GM18499 (cell line): Measurements from ENCODE around the gene BTBD9.

Experiments used
- ATAC-seq: cut with Tn5 transposase; IDR thresholded peaks from one replicate; pipeline ENCODE4 v1.9.1; 2021; ENCODE audit warnings: moderate number of reproducible peaks; ENCODE audit not compliant: insufficient read depth, unreplicated experiment

The BTBD9 gene

DNA sequence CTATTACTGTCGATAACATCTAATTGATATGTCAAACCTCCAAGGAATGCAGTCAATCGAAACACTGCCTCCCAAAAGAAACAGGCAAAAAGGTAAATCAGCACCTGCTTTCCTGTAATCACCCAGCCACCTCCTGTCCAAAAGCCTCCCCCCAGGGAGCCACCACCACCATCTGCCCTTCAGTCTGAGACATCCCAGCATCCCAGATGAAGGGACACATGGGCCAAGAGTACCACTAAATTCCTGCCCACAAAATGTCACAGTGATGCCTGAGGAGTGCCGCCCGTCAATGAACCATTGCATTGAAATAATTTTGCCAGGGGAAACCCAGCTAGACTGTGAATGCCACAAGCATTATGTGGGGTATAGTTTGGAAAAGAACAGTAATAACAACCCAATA, 418.5 kb downstream of the BTBD9 start:
- ATAC-seq = no peak

DNA sequence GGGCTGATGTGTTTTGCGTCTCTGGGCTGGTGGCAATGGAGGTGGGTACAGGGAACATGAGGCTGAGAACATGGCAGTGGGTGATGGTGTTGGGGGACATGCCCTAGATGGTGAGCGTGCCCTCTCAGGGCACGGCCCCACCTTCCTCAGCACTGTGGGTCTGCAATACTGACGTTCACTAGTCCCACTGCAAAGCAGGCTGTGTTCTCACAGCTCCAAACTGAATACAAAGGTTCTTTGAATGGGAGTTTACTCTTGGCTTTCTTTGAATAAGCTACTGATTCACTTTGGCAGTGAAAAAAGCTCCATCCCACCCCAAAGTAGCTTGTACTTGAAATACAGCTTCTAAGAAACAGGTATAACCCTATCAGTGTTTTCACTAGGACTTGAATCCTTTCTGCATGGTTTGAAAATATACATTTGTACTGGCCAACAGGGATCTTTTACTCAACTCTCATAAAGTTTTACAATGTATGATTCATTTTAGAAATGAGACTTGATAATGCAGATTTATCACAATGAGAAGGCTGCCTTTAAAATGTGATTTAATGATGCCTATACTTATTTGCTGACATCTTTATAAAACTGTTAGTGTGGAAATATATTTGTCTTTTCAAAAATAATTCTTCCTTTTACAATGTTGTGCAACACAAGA, 419.5 kb downstream of the BTBD9 start:
- ATAC-seq = no peak

DNA sequence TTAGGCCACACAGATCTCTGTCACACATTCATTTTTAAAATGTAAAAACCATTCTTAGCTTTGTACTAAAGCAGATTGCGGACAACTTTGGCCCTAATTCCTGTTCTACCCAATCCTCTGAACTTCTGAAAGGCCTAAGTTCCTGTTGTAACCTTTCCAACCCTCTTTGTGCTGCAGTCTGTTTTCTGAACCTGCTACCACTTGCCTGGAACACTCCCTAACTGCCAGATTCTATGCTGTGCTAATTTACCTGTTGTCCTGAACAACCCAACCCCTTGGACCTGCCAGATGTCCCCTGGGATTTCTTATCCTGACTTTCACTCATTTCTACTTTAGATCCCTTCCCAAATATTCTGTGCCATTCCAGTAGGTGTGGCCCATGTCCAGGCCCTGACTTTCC, 421.5 kb downstream of the BTBD9 start:
- ATAC-seq = no peak

DNA sequence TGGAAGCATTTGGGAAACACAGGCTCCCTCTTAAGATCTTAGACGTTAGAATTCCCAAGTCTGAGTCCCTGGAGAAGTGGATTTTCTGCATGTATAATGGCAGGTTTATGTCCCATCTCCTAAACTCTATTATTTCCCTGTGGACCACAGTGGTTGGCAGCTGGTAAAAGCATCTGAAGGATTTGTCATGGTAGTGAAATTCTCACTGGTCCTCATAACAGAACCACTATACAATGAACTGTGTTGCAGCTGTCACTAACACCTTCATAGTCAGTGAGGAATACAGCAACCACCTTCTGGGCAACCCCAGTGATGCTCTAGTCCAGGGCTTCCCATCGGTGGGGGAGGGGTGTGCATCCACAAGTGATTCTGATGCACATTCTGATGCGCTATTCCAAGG, 423.3 kb downstream of the BTBD9 start:
- ATAC-seq = no peak

DNA sequence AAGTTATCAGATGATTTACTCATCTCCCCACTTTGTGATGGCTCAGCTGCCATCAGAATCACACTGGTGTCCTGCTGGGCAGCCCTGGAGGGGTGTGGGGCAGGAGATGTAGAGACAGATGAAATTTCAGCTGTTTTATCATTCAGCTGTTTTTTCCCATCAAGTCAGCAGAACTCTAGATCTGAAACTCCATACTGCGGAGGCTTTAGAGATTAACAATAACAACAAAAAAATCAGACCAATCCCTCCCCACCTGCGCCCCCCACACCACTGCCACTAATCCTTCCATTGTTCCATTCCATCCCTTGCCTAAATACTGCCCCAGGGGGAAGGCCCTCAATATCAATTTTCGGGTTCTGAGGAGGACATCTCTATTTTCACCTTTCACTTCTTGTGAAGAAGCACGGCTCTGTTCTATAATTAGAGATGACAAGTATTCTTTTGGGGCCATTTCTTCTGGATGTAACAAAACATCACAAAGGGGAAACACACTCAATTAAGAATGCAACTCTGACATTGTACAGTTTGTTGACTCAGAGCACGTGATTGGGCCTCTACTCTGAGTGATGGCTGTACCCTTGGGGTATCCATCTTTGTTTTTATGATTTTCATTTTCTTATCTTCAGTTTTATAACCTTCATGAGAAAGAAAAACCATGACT, 423.9 kb downstream of the BTBD9 start:
- no peak for ATAC-seq

DNA sequence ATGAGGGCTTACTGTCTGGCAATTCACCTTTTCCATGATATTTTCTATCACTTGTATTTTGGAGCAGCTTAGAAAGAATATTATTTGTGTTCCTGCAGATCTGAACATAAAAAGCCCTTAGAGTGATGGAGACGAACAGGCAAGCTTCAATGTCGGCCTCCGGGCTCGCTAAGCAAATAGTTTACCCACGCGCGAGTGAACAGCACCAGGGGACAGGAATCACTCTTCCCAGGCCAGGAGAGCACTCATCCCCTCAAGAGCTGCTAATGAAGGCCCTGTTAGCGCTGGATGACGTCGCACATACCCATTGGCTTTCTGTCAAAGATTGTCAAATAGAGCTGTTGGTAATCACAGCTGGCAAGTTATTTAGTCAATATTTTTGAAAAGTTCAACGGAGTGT, 424.5 kb downstream of the BTBD9 start:
- no peak for ATAC-seq

DNA sequence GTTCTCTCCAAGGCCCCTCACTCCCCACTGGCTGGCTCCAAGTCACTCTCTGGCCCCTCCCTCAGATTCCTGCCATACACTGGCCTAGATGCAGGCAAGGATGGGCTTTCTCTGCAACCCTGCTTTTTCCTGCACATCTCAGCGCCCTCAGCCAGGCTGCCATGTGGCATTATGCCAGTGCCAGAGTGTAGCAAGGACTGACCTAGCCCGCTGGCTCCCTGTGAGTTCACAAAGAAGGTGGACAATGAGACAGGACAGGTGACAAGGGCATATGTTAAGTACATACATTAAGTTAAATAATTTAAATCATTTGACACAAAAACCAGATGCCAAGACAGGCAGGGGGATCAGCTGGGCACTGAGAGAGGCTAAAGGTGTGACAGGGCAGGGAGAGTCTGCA, 425.6 kb downstream of the BTBD9 start:
- no peak for ATAC-seq

DNA sequence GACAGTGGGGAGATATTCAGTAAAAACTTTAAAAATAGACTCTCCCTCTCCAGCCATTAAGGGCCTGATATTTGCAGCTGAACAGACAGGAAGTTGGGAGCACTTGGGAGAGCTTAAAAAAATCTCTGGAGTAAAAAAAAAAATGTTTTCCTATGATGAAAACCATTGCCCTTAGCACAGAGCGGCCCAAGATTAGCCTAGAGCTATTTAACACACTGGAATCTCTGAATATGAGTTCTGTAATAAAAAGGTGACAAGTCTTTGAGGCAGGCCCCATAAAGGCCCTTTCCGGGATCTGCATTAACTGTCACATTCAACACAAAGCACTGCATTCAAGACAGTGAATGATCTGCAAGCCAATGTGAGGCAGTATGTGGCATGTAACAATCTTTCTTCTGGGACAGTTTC, 426.5 kb downstream of the BTBD9 start:
- no peak for ATAC-seq

DNA sequence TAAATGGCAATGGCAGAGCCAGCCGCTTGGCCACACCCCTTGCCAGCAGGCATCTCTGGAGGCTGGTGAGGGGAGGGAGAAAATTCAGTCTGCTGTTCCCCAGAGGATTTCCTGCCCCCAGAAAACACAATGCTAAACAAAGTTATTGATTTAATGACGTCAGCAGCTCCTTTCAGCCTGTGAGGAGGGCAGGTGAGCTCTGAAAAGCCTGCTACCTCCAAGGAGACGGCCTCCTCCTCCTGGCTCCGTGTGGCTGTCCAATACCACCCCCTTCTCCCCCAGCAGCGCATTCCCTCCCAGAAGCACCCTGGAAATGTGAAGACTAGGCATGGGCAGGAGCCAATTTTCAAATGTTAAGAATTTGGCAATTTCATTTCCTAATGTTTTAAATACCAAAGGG, 427.1 kb downstream of the BTBD9 start:
- ATAC-seq = no peak

DNA sequence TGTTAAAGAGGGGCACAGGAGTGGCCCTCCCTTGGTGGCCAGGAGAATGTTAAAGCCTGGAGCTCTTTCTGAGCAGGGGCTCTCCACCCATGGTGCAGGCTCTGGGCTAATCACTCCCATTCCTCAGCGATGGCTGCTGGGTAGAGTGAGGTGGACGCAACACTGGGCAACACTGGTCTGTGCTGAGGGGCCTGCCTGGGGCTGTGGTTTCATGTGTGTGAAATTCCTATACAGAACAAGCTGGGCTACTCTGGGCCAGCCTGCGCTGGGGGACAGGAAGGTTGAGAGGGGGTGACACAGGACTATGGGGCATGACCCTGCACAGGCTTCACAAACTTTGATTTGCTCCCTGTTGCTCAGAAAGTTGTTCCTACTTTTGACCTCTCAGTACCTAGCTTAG, 427.6 kb downstream of the BTBD9 start:
- no peak for ATAC-seq

DNA sequence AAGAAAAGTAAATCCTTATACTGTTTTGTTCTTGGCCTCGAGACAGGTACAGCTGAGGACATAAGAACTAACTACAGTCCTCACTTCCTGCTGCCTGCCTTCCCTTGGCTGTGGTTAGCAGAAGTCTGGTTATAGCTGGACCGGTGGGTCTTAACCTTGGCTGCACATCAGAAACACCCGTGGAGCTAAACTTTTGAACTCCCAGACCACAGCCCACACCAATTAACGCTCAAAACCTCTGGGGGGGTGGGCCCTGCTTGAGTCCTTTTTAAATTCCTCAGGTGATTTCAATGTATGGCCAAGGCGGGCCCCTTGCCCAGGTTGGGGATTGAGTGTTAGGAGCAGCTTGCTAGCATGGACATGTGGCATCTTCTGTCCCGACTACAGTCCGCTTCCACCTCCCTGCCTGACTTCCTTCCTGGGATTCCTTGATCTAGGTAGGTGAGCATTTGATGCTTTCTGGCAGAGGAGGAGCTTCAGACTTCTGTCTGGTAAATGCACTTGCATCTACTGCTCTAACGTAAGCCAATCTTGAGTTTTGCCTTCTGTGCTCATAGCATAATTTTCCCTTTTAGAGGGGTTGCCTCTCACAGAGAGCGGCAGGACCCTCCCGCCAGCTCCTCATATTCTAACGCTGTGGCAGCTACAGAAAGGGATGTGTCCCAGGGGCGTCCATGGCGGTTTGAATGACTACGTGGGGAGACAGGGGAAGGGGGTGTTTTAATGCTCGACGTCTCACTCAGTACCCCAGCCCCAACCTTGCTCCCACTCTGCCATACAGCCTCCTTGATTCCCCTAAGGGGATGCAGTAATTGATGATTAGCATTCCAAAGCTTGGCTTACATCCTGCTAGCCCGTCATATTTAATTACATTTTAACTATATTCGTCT, 430.1 kb downstream of the BTBD9 start:
- no peak for ATAC-seq

DNA sequence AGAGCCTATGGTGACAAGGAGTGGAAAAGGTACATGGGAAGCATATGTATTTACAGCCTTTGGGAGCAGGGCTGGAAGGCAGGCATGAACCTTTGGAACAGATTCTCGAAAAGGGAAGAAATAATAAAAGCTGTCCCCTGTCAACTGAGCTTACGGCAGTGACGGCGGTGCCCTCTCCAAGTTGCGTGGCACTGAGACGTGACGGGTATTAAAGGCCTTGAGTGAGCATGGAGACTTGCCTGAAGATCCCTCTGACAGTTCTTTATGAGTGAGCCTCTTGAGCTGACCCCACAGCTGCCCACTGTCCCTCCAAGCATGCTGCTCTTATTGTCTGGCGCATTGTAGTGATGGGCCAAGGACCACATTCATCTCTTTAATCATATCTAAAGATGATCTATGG, 431.7 kb downstream of the BTBD9 start:
- no peak for ATAC-seq

DNA sequence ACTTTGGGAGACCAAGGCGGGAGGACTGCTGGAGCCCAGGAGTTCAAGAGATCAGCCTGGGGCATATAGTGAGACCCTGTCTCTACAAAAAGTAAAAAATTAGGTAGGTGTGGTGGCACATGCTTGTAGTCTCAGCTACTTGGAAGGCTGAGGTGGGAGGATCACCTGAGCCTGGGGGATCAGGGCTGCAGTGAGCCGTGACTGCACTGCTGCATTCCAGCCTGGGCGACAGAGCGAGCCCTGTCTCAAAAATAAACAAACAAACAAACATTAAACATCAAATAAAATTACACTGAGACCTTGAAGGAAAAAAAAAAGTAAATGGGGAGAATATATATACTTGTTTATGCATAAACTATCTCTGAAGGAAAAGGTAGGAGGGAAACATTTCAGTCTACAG, 432.4 kb downstream of the BTBD9 start:
- ATAC-seq = no peak

DNA sequence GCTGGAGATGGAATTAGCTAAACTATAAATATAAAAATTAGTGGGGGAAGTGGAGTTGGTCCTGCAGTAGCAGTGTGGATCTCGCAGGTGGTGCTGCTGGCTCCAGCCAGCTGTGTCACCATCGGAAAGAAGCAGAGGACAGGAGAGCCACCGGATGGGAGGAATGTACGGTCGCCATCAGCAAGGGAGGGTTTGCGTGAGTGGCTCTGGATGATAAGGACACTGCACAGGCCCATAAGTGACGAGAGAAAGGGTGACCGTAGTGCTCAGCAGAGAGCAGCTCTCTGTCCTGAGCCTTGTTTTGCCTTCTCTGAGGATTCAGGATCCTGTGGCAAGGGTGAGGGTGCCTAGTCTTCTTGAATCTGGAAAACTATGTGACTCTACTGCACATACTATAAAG, 441.5 kb downstream of the BTBD9 start:
- no peak for ATAC-seq

DNA sequence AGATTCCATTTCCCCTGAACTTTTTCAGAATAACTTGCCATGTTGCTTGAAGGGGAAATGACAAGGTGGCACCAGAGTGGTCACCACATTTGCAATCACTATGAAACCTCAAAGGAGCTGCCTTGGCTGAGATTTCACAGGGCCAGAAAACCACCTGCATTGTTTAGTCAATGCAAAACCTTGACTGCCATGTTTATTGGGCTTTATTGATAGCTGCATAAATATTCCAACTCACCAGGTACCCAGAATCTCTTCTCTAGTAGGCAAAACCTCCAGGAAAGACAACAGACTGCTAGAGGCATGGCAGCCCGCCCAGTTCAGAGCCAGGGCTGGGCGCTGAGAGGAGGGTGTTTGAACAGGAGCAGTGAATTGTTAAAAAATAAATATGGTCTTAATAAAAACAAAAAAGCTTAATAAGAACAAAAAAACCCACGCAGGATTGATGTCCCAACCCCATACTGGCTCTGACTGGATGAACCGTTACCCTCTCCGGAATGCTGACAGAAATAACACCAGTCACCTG, 444.6 kb downstream of the BTBD9 start:
- ATAC-seq = no peak

DNA sequence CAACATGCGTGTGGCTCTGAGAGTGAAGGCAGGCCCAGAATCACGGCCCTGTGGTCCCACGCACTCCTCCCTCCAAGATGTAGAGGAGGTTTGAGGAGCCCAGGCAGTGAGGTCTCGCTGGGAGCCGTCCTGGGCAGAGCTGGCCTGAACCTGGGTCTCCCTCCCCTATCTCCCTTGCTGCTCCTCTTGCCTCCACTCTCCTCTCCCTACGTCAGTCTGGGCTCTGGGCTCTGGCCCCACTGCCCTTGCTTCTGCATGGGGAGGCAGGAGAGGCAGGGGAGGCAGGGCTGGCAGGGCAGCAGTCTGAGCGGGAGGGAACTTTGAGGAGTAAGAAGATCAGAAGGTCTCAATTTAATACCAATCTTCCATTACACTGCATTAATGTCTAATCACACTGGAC, 445.1 kb downstream of the BTBD9 start:
- ATAC-seq = no peak

DNA sequence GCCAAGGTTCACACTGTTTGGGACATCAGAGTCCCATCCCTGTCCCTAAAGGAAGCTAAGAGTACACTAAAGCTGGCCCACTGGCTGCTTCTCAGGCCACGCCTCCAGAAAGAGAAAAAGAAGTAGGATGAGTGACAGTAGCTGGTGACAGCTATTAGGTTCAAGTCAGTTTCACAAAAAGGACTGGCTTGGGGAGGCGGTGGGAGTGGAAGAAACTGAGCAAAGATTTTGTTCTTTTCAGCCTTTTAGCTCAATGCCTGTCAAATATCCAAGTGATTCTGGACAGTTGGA, 445.5 kb downstream of the BTBD9 start:
- no peak for ATAC-seq

DNA sequence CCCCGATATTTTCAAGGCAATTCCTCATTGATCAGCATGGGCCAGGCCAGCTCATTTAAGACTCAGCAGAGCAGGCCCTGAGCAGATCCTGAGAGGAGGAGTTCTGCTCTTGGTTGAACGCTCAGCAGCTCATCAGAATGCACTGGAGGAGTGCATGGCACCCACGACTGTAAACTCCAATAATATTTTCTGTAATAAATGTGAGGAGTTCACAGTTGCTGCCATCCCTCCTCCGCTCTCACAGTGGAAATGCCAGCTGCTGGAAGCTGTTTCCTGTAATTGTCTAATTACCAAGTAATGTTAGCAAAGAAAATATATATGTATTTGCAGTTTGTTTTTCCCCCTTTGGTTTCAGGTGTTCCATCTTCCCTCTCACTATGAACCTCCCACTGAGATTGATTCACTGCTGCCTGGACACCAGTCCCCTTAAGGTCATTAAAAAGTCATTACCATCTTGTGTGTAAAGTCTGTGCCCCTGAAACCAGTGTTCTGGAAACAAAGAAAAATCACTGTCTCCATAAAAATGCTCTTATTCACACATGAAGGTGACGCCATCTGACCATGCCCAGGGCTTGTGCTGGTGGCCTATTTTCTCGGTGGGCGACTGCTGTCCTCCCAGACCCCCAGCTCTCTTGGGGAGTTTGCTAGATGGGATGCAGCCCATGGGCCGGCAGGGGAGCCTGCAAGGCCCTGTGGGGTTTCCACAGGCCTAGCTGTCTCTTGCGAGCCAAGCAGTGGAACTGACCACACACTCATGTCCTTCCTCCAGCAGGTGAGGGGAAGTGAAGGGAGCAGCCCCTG, 446.0 kb downstream of the BTBD9 start:
- no peak for ATAC-seq

DNA sequence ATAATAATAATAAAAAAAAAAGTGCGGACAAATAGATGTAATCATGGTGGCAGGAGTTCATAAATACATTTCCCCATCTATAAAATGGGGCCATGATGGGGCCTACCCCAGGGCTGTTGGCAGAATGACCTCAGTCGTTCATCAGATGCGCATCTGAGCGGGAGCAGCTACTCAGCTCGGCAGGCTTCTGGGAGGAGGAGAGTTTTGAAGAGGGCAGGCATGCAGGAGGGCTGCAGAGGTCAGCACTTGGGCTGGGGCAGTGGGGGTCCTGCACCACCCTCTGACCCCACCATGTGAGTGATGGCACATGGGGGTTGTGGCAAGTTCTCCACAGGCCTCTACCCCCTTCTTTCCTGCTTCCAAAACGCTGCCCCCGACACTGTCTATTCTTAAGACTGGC, 446.7 kb downstream of the BTBD9 start:
- ATAC-seq = no peak

DNA sequence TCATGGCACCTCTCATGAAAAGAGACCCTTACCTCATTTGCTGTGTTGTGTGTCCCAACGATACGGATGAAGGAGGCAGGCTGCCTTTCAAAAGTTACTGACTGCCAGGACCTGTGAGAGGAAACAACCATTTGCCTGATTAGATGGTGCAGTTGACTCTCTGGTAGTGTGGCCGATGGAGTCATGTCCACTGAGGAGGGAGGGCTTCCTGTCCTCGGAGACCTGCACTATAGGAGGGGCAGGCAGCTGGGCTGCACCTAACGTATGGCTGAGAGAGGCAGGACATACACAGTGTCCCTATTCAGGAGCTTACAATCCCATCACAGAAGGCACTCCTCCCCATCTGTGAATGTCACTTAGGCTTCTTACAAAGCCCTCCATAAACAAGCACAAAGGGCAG, 447.2 kb downstream of the BTBD9 start:
- ATAC-seq = no peak

DNA sequence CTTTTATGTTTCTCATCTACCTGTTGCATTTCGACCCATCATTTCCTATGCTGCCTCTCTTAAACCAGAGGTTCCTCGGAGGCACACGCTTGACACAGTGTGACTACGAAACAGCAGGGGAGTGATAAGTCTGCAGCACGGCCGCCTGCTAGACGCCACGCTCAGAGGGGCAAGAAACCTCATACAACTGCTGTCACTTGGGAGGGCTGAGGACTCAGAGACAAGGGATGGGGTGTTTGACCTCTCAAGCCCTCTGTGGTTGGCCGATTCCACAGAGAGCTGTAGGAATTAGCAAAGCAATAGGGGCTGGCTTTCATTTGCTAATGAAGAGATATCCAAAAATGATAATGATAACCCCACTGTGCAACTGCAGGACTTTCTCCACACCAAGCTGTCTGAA, 447.7 kb downstream of the BTBD9 start:
- ATAC-seq = no peak
